GM06990 (cell line): ENCODE measurements around the gene CPNE5.

Experiments used
- DNase-seq: peaks from one replicate; pipeline ENCODE4 v3.0.0-alpha.2; 2011; ENCODE audit not compliant: insufficient read length; ENCODE audit errors: extremely low read depth
- H3K27me3 ChIP-seq: replicated peaks from 2 replicates; pipeline ENCODE4 v1.6.0; 2011; ENCODE audit warnings: low read length; ENCODE audit not compliant: control insufficient read depth, insufficient read depth
- H3K36me3 ChIP-seq: 2 replicates; pipeline ENCODE4 v1.5.1; 2011; ENCODE audit warnings: low read length; ENCODE audit not compliant: control insufficient read depth, insufficient read depth
- H3K4me3 ChIP-seq: replicated peaks from 2 replicates; pipeline ENCODE4 v1.5.1; 2011; ENCODE audit warnings: low read depth, mild to moderate bottlenecking, control low read depth, low read length
- CTCF ChIP-seq: IDR thresholded peaks from 2 replicates; pipeline ENCODE4 v1.5.1; 2011; ENCODE audit warnings: low read length, control low read depth, mild to moderate bottlenecking, inconsistent platforms; ENCODE audit not compliant: insufficient read depth, poor library complexity, severe bottlenecking

CPNE5 gene

GRCh38 chr6:36759148-36759759 is 80.0 kb downstream of the CPNE5 start:
- TF ChIP-seq CTCF: peak; percentile 99
- peak; percentile 79 for DNase-seq
- no peaks in the 10 kb centered on the region for H3K27me3 ChIP-seq
- H3K36me3 ChIP-seq: no peaks in the 10 kb centered on the region
- no peak overlapping the region for H3K4me3 ChIP-seq

GRCh38 chr6:36758516-36759147 is 80.6 kb downstream of the CPNE5 start:
- no peak for DNase-seq
- H3K36me3 ChIP-seq: no peaks in the 10 kb centered on the region
- TF ChIP-seq CTCF: no peak
- no peak overlapping the region for H3K4me3 ChIP-seq
- no peaks in the 10 kb centered on the region for H3K27me3 ChIP-seq

GRCh38 chr6:36757943-36758508 is 81.2 kb downstream of the CPNE5 start:
- Histone ChIP-seq H3K36me3 (peaks cover 2% of the 10 kb centered on the region; the same call in 1 of the 2 replicates), H3K4me3 (peak overlapping the region; percentile 78; the same call in 1 of the 2 replicates), H3K27me3 (no peaks in the 10 kb centered on the region)
- TF ChIP-seq CTCF: no peak
- no peak for DNase-seq

- DNase-seq: peak; percentile 57
- Histone ChIP-seq H3K27me3 (no peaks in the 10 kb centered on the region), H3K36me3 (peaks cover 7% of the 10 kb centered on the region), H3K4me3 (peak overlapping the region; percentile 78)
- peak; percentile 37 for TF ChIP-seq CTCF
Measured at GRCh38 chr6:36757206-36757605, 82.0 kb downstream of the CPNE5 start.

- H3K4me3 ChIP-seq: peak overlapping the region; percentile 78
- H3K27me3 ChIP-seq: no peaks in the 10 kb centered on the region
- H3K36me3 ChIP-seq: peaks cover 11% of the 10 kb centered on the region
- DNase-seq: no peak
- TF ChIP-seq CTCF: no peak
Measured at GRCh38 chr6:36756786-36757185, 82.5 kb downstream of the CPNE5 start.
